GM23338 (cell line): Measurements from ENCODE around the gene TCEANC. TPM values are rescaled to one million over a fixed set of nuclear protein-coding genes. Genes with fewer than 3 reads are reported as not detected.
"Not testable (repeated sequence)": the region's sequence is repeated elsewhere in the genome, so short reads cannot be mapped to it uniquely, and the experiment has no call there.

Source experiments
- ATAC-seq: fragments of 200-7000 bp; cut with Tn5 transposase; 3 replicates; pipeline ENCODE4 v1.9.1; 2020
- DNase-seq: peaks from one replicate; pipeline ENCODE4 v3.0.0-alpha.2; 2015; ENCODE audit warnings: low spot score
- H2AFZ ChIP-seq: fragments of 200-600 bp; sonication (generic); 2 replicates; pipeline ENCODE4 v1.8.0; 2016; ENCODE audit warnings: antibody characterized with exemption, mild to moderate bottlenecking, moderate library complexity
- H3F3A ChIP-seq: fragments of 200-600 bp; sonication (generic); replicated peaks from 2 replicates; pipeline ENCODE4 v1.8.0; 2017; ENCODE audit warnings: antibody characterized with exemption, mixed run types, low read depth
- H3K27ac ChIP-seq: fragments of 200-600 bp; sonication (generic); 2 replicates; pipeline ENCODE4 v1.6.1; 2016; ENCODE audit warnings: low read depth
- H3K27me3 ChIP-seq: fragments of 200-600 bp; sonication (generic); 2 replicates; pipeline ENCODE4 v1.8.0; 2016; ENCODE audit warnings: mild to moderate bottlenecking, mixed run types, moderate library complexity; ENCODE audit not compliant: insufficient read depth
- H3K36me3 ChIP-seq: fragments of 200-600 bp; sonication (generic); 2 replicates; pipeline ENCODE4 v1.8.0; 2016; ENCODE audit warnings: mild to moderate bottlenecking; ENCODE audit not compliant: insufficient read depth
- H3K4me1 ChIP-seq: fragments of 200-600 bp; sonication (generic); 2 replicates; pipeline ENCODE4 v1.8.0; 2016; ENCODE audit warnings: mild to moderate bottlenecking, moderate library complexity; ENCODE audit not compliant: insufficient read depth
- H3K4me2 ChIP-seq: fragments of 200-600 bp; sonication (generic); 2 replicates; pipeline ENCODE4 v1.7.1; 2017; ENCODE audit warnings: mixed run types
- H3K4me3 ChIP-seq: fragments of 200-600 bp; sonication (generic); 2 replicates; pipeline ENCODE4 v1.6.1; 2016; ENCODE audit warnings: mixed run types
- H3K79me2 ChIP-seq: fragments of 200-600 bp; sonication (generic); replicated peaks from 2 replicates; pipeline ENCODE4 v1.8.0; 2017; ENCODE audit warnings: mild to moderate bottlenecking; ENCODE audit not compliant: insufficient read depth
- H3K9me2 ChIP-seq: fragments of 200-600 bp; sonication (generic); 2 replicates; pipeline ENCODE4 v1.8.0; 2017; ENCODE audit not compliant: insufficient read depth
- H4K20me1 ChIP-seq: fragments of 200-600 bp; sonication (generic); replicated peaks from 2 replicates; pipeline ENCODE4 v1.8.0; 2017; ENCODE audit warnings: mild to moderate bottlenecking; ENCODE audit not compliant: insufficient read depth
- H3K27ac Mint-ChIP-seq: 2 replicates; pipeline ENCODE4 v1.8.0; 2020; ENCODE audit warnings: inconsistent platforms, mild to moderate bottlenecking, moderate library complexity, mixed read lengths
- H3K27me3 Mint-ChIP-seq: 3 replicates; pipeline ENCODE4 v1.8.0; 2022; ENCODE audit warnings: low read depth, mild to moderate bottlenecking, moderate library complexity, mixed read lengths, inconsistent platforms; ENCODE audit not compliant: insufficient read depth, poor library complexity
- H3K36me3 Mint-ChIP-seq: 3 replicates; pipeline ENCODE4 v1.8.0; 2021; ENCODE audit warnings: low read depth, mild to moderate bottlenecking, inconsistent platforms, moderate library complexity, mixed read lengths
- H3K4me1 Mint-ChIP-seq: 3 replicates; pipeline ENCODE4 v1.8.0; 2020; ENCODE audit warnings: mild to moderate bottlenecking, inconsistent platforms, mixed read lengths
- H3K4me3 Mint-ChIP-seq: 3 replicates; pipeline ENCODE4 v1.8.0; 2021; ENCODE audit warnings: moderate library complexity, mild to moderate bottlenecking, inconsistent platforms, mixed read lengths
- H3K9me3 Mint-ChIP-seq: 3 replicates; pipeline ENCODE4 v1.8.0; 2020; ENCODE audit warnings: moderate library complexity, mild to moderate bottlenecking, inconsistent platforms, mixed read lengths
- CREB1 ChIP-seq: fragments of 250-450 bp; sonication (Bioruptor Pico); IDR thresholded peaks from 2 replicates; pipeline ENCODE4 v1.5.0; 2020; ENCODE audit warnings: low read depth, mild to moderate bottlenecking, moderate library complexity
- EZH2 ChIP-seq: fragments of 200-600 bp; sonication (generic); IDR thresholded peaks from one replicate; pipeline ENCODE4 v1.8.0; 2017; ENCODE audit warnings: antibody characterized with exemption, mild to moderate bottlenecking, low read depth; ENCODE audit not compliant: unreplicated experiment
- EZH2phosphoT487 ChIP-seq: fragments of 200-600 bp; sonication (generic); IDR thresholded peaks from one replicate; pipeline ENCODE4 v1.8.1; 2018; ENCODE audit warnings: antibody characterized with exemption; ENCODE audit not compliant: unreplicated experiment
- JUNB ChIP-seq: IDR thresholded peaks from one replicate; pipeline ENCODE4 v1.6.1; 2016; ENCODE audit warnings: antibody characterized with exemption; ENCODE audit not compliant: unreplicated experiment
- NANOG ChIP-seq: IDR thresholded peaks from 2 replicates; pipeline ENCODE4 v1.6.1; 2016; ENCODE audit warnings: antibody characterized with exemption, borderline replicate concordance
- POLR2AphosphoS5 ChIP-seq: IDR thresholded peaks from 2 replicates; pipeline ENCODE4 v1.6.1; 2016; ENCODE audit warnings: antibody characterized with exemption, low read depth
- STAT1 ChIP-seq: IDR thresholded peaks from one replicate; pipeline ENCODE4 v1.6.1; 2016; ENCODE audit warnings: antibody characterized with exemption; ENCODE audit not compliant: unreplicated experiment
- ZNF114 ChIP-seq: fragments of 250-450 bp; sonication (Bioruptor Pico); IDR thresholded peaks from 2 replicates; pipeline ENCODE4 v1.5.0; 2020; ENCODE audit warnings: mild to moderate bottlenecking, moderate library complexity
- ZNF331 ChIP-seq: fragments of 250-450 bp; sonication (Bioruptor Pico); IDR thresholded peaks from 2 replicates; pipeline ENCODE4 v1.5.0; 2020; ENCODE audit warnings: low read depth, mild to moderate bottlenecking, moderate library complexity
- polyA plus RNA-seq: library from polyadenylated mRNA; unstranded; fragments of >200 nt; fragmentation: Nextera tagmentation; extraction: Ambion mirVana; gene quantifications from 2 replicates; pipeline ENCODE4 v1.2.1, GENCODE V29; 2016
- total RNA-seq: library from RNA; depleted of rRNA; stranded (reverse); fragments of >200 nt; shearing (Covaris generic); gene quantifications from 2 replicates; pipeline ENCODE4 v1.2.3, GENCODE V29; 2014
- TF ChIP-seq, protein P1 (sequence below), 2 experiments: fragments of 200-600 bp in 1 of 2; sonication (generic) in 1 of 2; conservative IDR thresholded peaks; 2 replicates each; pipeline versions ENCODE4 v1.5.1 to v1.6.1; 2016 to 2017; ENCODE audit warnings: antibody characterized with exemption in 2 of 2, low read depth in 2 of 2, mild to moderate bottlenecking in 2 of 2, moderate library complexity in 1 of 2
- TF ChIP-seq, protein P2 (sequence below): IDR thresholded peaks from 2 replicates; pipeline ENCODE4 v1.6.1; 2016; ENCODE audit warnings: antibody characterized with exemption

TCEANC gene
- total and polyA plus RNA-seq, 2 experiments from 2014 or later: 1.2 to 2.5 TPM

DNA sequence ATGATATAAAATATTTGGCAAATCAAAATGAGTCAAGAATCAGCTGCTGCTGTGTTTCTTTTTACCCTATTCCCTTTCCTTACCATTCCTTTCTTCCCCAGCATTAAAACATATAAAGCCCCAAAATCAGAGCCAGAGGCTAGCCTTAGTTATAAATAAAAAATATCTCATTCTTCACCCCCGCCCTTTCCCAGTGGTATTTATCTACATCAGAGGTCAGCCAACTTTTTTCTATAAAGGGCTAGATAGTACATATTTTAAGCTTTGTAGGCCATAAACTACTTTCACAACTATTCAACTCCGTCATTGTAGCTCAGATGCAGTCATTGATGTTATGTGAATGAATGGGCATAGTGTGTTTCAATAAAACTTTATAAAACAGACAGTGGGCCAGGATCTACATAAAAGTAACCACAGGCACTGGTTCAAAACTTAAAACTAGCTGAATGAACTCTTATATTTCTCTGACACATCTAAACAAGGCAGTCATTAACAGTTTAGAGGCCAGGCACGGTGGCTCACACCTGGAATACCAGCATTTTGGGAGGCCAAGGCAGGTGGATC lies 30.5 kb upstream of the TCEANC start (continued):
- TF ChIP-seq, protein P1, sequence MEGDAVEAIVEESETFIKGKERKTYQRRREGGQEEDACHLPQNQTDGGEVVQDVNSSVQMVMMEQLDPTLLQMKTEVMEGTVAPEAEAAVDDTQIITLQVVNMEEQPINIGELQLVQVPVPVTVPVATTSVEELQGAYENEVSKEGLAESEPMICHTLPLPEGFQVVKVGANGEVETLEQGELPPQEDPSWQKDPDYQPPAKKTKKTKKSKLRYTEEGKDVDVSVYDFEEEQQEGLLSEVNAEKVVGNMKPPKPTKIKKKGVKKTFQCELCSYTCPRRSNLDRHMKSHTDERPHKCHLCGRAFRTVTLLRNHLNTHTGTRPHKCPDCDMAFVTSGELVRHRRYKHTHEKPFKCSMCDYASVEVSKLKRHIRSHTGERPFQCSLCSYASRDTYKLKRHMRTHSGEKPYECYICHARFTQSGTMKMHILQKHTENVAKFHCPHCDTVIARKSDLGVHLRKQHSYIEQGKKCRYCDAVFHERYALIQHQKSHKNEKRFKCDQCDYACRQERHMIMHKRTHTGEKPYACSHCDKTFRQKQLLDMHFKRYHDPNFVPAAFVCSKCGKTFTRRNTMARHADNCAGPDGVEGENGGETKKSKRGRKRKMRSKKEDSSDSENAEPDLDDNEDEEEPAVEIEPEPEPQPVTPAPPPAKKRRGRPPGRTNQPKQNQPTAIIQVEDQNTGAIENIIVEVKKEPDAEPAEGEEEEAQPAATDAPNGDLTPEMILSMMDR (conservative IDR thresholded peaks at IDR 0.05; ENCODE audit: low read depth in 2 of 2): no peak
- TF ChIP-seq CREB1 (CRISPR knock-in tag): no peak
- no peak for TF ChIP-seq STAT1
- TF ChIP-seq ZNF114: no peak

DNA sequence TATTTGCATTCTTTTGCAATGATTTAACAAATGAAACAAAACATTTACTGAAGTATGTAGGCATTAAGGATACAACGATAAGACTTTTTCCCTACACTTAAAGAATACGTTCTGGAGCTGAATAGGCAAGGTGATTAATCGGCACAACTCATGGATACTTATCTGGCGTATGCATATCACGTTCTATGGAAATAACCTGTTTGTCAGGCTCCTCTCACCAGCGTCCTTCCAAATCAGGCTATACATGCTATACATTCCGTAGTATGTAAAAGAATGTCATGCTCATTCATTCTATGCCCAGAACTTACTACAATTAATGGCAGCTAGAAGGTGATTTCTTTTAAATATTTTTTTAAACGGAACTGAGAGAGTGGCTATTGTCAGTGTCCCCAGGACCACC lies 25.6 kb upstream of the TCEANC start:
- no peaks in the 10 kb centered on the region for H3K4me1 Mint-ChIP-seq
- H2AFZ ChIP-seq: no peak overlapping the region
- H3F3A ChIP-seq: no peaks in the 10 kb centered on the region
- no peaks in the 10 kb centered on the region for H3K36me3 ChIP-seq
- H3K27ac Mint-ChIP-seq: no peak overlapping the region
- H3K36me3 Mint-ChIP-seq: no peaks in the 10 kb centered on the region
- no peaks in the 10 kb centered on the region for H3K79me2 ChIP-seq
- DNase-seq (no peak), ATAC-seq (no peak)
- no peak overlapping the region for H3K27ac ChIP-seq
- no peaks in the 10 kb centered on the region for H4K20me1 ChIP-seq
- no peak overlapping the region for H3K4me3 ChIP-seq
- TF ChIP-seq CREB1 (CRISPR knock-in tag): no peak
- TF ChIP-seq POLR2AphosphoS5: no peak
- no peak for TF ChIP-seq ZNF331 (CRISPR knock-in tag)
- TF ChIP-seq JUNB: no peak
- TF ChIP-seq EZH2phosphoT487: no peak
- TF ChIP-seq ZNF114: no peak
- no peak for TF ChIP-seq EZH2
- no peak for TF ChIP-seq NANOG
- TF ChIP-seq, protein P2, sequence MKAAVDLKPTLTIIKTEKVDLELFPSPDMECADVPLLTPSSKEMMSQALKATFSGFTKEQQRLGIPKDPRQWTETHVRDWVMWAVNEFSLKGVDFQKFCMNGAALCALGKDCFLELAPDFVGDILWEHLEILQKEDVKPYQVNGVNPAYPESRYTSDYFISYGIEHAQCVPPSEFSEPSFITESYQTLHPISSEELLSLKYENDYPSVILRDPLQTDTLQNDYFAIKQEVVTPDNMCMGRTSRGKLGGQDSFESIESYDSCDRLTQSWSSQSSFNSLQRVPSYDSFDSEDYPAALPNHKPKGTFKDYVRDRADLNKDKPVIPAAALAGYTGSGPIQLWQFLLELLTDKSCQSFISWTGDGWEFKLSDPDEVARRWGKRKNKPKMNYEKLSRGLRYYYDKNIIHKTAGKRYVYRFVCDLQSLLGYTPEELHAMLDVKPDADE: no peak
- no peak for TF ChIP-seq STAT1
- H3K4me2 ChIP-seq: no peak overlapping the region
- no peaks in the 10 kb centered on the region for H3K27me3 Mint-ChIP-seq
- H3K4me1 ChIP-seq: no peaks in the 10 kb centered on the region
- no peak overlapping the region for H3K4me3 Mint-ChIP-seq
- 0 out of 2 replicates have a peak, but pooled peaks cover 2% of the 10 kb centered on the region for H3K9me2 ChIP-seq
- no peaks in the 10 kb centered on the region for H3K27me3 ChIP-seq
- H3K9me3 Mint-ChIP-seq: no peaks in the 10 kb centered on the region; the same call in 2 of the 3 replicates

DNA sequence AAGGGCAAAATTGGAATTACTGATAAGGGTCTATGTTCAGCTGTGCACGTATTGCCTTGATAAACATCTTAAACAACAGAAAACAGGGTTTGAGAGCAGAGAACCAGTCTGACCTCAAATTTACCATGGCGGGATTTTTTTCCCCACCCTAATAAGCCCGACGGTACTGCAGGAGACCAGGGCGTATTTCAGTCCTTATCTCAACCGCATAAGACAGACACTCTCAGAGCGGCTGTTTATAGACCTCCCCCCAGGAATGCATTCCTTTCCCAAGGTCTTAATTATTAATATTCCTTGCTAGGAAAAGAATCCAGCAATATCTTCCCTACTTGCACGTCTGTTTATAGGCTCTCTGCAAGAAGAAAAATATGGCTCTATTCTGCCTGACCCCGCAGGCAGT lies 15.7 kb upstream of the TCEANC start:
- Mint-ChIP-seq H3K36me3 (peaks cover 11% of the 10 kb centered on the region; the same call in 2 of the 3 replicates), H3K9me3 (peaks cover 23% of the 10 kb centered on the region)
- H3K4me1 ChIP-seq, DNase-seq, H3K27ac ChIP-seq, H3K27me3 ChIP-seq, H3F3A ChIP-seq, H3K4me3 Mint-ChIP-seq, H2AFZ ChIP-seq, H3K27ac Mint-ChIP-seq, H3K4me1 Mint-ChIP-seq, H3K4me2 ChIP-seq, ATAC-seq, H3K27me3 Mint-ChIP-seq, H3K4me3 ChIP-seq, H3K36me3 ChIP-seq, H3K9me2 ChIP-seq, H4K20me1 ChIP-seq, H3K79me2 ChIP-seq: not testable (repeated sequence)
